A673 (cell line): ENCODE measurements around the gene SENP6. TPM values are rescaled to one million over a fixed set of nuclear protein-coding genes. Genes with fewer than 3 reads are reported as not detected.

Source experiments
- BruUV-seq: library from RNA; stranded (reverse); fragments of 400-500 nt; replicated peaks from 2 replicates; lab custom pipeline; 2021; lab: Mats Ljungman, UMichigan
- CTCF ChIA-PET: fragments of 300-600 bp; sonication (Branson Sonifier 250); formaldehyde crosslinking; loops from one replicate; lab custom pipeline; 2022; ENCODE audit warnings: antibody characterized with exemption; lab: Charles Lee
- POLR2A ChIA-PET: fragments of 300-600 bp; sonication (Branson Sonifier 250); formaldehyde crosslinking; loops from one replicate; lab custom pipeline; 2022; ENCODE audit warnings: antibody characterized with exemption; ENCODE audit not compliant: low non-redundant PET; lab: Charles Lee
- DNase-seq: peaks from one replicate; pipeline ENCODE4 v3.0.0-alpha.2; 2015; ENCODE audit warnings: low spot score
- H3K27ac ChIP-seq: fragments of 200-600 bp; sonication (generic); 2 replicates; pipeline ENCODE4 v1.5.1; 2016; ENCODE audit warnings: mixed run types, low read depth, mild to moderate bottlenecking, mixed read lengths, antibody characterized with exemption, low read length; ENCODE audit not compliant: poor library complexity, severe bottlenecking
- H3K27me3 ChIP-seq: fragments of 200-600 bp; sonication (generic); replicated peaks from 2 replicates; pipeline ENCODE4 v1.6.1; 2017; ENCODE audit warnings: mixed run types, low read depth, mild to moderate bottlenecking, mixed read lengths, antibody characterized with exemption, low read length; ENCODE audit not compliant: insufficient read depth, poor library complexity
- H3K36me3 ChIP-seq: fragments of 200-600 bp; sonication (generic); 2 replicates; pipeline ENCODE4 v1.6.1; 2016; ENCODE audit warnings: mixed run types, mild to moderate bottlenecking, mixed read lengths, antibody characterized with exemption, low read length; ENCODE audit not compliant: insufficient read depth, poor library complexity, severe bottlenecking
- H3K4me1 ChIP-seq: fragments of 200-600 bp; sonication (generic); 2 replicates; pipeline ENCODE4 v1.6.1; 2017; ENCODE audit warnings: mixed run types, mild to moderate bottlenecking, mixed read lengths, antibody characterized with exemption, low read length; ENCODE audit not compliant: insufficient read depth, poor library complexity, severe bottlenecking
- H3K4me3 ChIP-seq: fragments of 200-600 bp; sonication (generic); 2 replicates; pipeline ENCODE4 v1.5.1; 2016; ENCODE audit warnings: low read depth, mixed run types, mild to moderate bottlenecking, mixed read lengths, low read length; ENCODE audit not compliant: poor library complexity, severe bottlenecking
- H3K9me3 ChIP-seq: fragments of 200-600 bp; sonication (generic); 2 replicates; pipeline ENCODE4 v1.6.1; 2016; ENCODE audit warnings: mixed run types, low read depth, mild to moderate bottlenecking, mixed read lengths, antibody characterized with exemption, low read length; ENCODE audit not compliant: poor library complexity, severe bottlenecking
- EZH2 ChIP-seq: fragments of 200-600 bp; sonication (generic); IDR thresholded peaks from 2 replicates; pipeline ENCODE4 v1.6.1; 2017; ENCODE audit warnings: borderline replicate concordance, low read depth, mild to moderate bottlenecking, mixed read lengths, antibody characterized with exemption, low read length; ENCODE audit not compliant: poor library complexity, severe bottlenecking
- intact Hi-C: fragments of 100-400 bp; cut with micrococcal nuclease; formaldehyde crosslinking; loops from one replicate; pipeline ENCODE4 v1.10.0; 2022; ENCODE audit not compliant: unreplicated experiment
- total RNA-seq: library from RNA; stranded (reverse); gene quantifications from 2 replicates; pipeline ENCODE4 v1.2.3, GENCODE V29; 2021
- TF ChIP-seq, protein P1 (sequence below): fragments of 300-800, 200-600 bp; sonication (generic); conservative IDR thresholded peaks from 2 replicates; pipeline ENCODE4 v1.5.1; 2017; ENCODE audit warnings: low read depth, mild to moderate bottlenecking, antibody characterized with exemption, low read length, moderate library complexity, mixed read lengths

SENP6 gene
- total RNA-seq, 1 experiment from 2014 or later = 92.7 TPM

- no peaks in the 10 kb centered on the region for H3K9me3 ChIP-seq
- no peak for DNase-seq
- intact Hi-C loops = no loop called here
- no peaks in the 10 kb centered on the region for H3K4me1 ChIP-seq
- POLR2A ChIA-PET = no interaction called here
- H3K27ac ChIP-seq = no peak overlapping the region
- CTCF ChIA-PET = no interaction called here
- peaks cover 27% of the 10 kb centered on the region for H3K36me3 ChIP-seq
- H3K27me3 ChIP-seq = no peaks in the 10 kb centered on the region
- BruUV-seq = no TSS peak
- TF ChIP-seq, protein P1, sequence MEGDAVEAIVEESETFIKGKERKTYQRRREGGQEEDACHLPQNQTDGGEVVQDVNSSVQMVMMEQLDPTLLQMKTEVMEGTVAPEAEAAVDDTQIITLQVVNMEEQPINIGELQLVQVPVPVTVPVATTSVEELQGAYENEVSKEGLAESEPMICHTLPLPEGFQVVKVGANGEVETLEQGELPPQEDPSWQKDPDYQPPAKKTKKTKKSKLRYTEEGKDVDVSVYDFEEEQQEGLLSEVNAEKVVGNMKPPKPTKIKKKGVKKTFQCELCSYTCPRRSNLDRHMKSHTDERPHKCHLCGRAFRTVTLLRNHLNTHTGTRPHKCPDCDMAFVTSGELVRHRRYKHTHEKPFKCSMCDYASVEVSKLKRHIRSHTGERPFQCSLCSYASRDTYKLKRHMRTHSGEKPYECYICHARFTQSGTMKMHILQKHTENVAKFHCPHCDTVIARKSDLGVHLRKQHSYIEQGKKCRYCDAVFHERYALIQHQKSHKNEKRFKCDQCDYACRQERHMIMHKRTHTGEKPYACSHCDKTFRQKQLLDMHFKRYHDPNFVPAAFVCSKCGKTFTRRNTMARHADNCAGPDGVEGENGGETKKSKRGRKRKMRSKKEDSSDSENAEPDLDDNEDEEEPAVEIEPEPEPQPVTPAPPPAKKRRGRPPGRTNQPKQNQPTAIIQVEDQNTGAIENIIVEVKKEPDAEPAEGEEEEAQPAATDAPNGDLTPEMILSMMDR = no peak
- TF ChIP-seq EZH2 = no peak
- H3K4me3 ChIP-seq = no peak overlapping the region
Observed at GRCh38 chr6:75689576-75689975, 87.9 kb downstream of the SENP6 start.

- ChIA-PET POLR2A (no interaction called here), CTCF (no interaction called here)
- Histone ChIP-seq H3K36me3 (peaks cover 32% of the 10 kb centered on the region), H3K27me3 (no peaks in the 10 kb centered on the region), H3K4me1 (no peaks in the 10 kb centered on the region), H3K9me3 (no peaks in the 10 kb centered on the region), H3K27ac (no peak overlapping the region), H3K4me3 (no peak overlapping the region)
- DNase-seq = no peak
- BruUV-seq = no TSS peak
- TF ChIP-seq, protein P1 = no peak
- TF ChIP-seq EZH2 = no peak
- intact Hi-C loops = no loop called here
Observed at GRCh38 chr6:75691012-75691411, 89.3 kb downstream of the SENP6 start.

DNA sequence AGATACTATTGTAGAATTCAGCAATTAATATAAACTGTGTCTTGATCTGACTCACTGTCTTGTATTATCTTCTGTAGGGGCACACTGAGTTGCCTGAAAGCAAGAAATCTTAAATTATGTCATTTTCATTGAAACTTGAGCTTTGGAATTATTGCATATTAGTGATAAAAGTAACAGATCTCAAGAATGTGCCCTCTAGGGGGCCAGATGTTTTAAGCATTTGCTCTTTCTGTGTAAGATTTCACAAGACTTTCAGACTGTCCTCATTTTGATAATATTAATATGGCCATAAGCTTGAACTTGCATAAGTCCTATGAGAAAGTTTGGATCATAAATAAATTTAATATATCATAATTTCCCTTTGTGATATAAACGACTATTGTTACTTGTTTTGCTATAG, 91.9 kb downstream of the SENP6 start:
- ChIA-PET POLR2A (no interaction called here), CTCF (interaction anchor here (0.5 kb wide), 1 partner anchor 30 kb away, joined by 10 read pairs; no protein-coding TSS in a partner anchor)
- intact Hi-C loops = no loop called here
- Histone ChIP-seq H3K9me3 (no peaks in the 10 kb centered on the region), H3K36me3 (peaks cover 53% of the 10 kb centered on the region), H3K27ac (no peak overlapping the region), H3K4me3 (no peak overlapping the region), H3K4me1 (no peaks in the 10 kb centered on the region), H3K27me3 (no peaks in the 10 kb centered on the region)
- BruUV-seq = no TSS peak
- peak; percentile 24 for DNase-seq
- no peak for TF ChIP-seq EZH2
- TF ChIP-seq, protein P1 = no peak
